Right lobe of liver (tissue), 6 donors: ENCODE results near the gene PTBP3. TPM values are rescaled to one million over a fixed set of nuclear protein-coding genes. Genes with fewer than 3 reads are reported as not detected.

Experiments
- ATAC-seq, 4 donors: fragments of 200-7000 bp; cut with Tn5 transposase; one replicate each; pipeline ENCODE4 v1.9.1; 2020; ENCODE audit warnings: mild to moderate bottlenecking in 4 of 4, moderate library complexity in 4 of 4
- DNase-seq, 3 donors: peaks; one replicate each; pipeline ENCODE4 v3.0.0-alpha.2; 2020
- H3K27ac ChIP-seq, 3 donors: fragments of 200-600 bp; one replicate each; pipeline ENCODE4 v1.8.0; 2022
- H3K27me3 ChIP-seq, 2 donors: fragments of 200-600 bp; one replicate each; pipeline ENCODE4 v1.8.0; 2022
- H3K36me3 ChIP-seq, 4 donors: fragments of 200-600 bp; sonication (generic) in 1 of 4; one replicate each; pipeline versions ENCODE4 v1.5.1 to v1.8.0; 2017 to 2022; ENCODE audit warnings: control low read depth in 1 of 4
- H3K4me1 ChIP-seq, 4 donors: fragments of 200-600 bp; sonication (generic) in 1 of 4; one replicate each; pipeline versions ENCODE4 v1.5.1 to v1.8.0; 2017 to 2022; ENCODE audit warnings: control low read depth in 1 of 4
- H3K4me3 ChIP-seq, 3 donors: fragments of 200-600 bp; one replicate each; pipeline ENCODE4 v1.8.0; 2022
- H3K9me3 ChIP-seq, 4 donors: fragments of 200-600 bp; sonication (generic) in 1 of 4; one replicate each; pipeline versions ENCODE4 v1.5.1 to v1.8.0; 2017 to 2022; ENCODE audit warnings: control low read depth in 1 of 4
- CTCF ChIP-seq, 4 donors: fragments of 200-600 bp in 3 of 4; fragments of 450-650 bp in 1 of 4; IDR thresholded peaks; one replicate each; pipeline versions ENCODE4 v1.5.1 to v1.8.0; 2016 to 2022; ENCODE audit warnings: antibody characterized with exemption in 4 of 4, mild to moderate bottlenecking in 2 of 4
- POLR2A ChIP-seq: fragments of 450-650 bp; IDR thresholded peaks from one replicate; pipeline ENCODE4 v1.6.1; 2017; ENCODE audit warnings: antibody characterized with exemption, mild to moderate bottlenecking
- WGBS: methylation state at CpG from one replicate; pipeline ENCODE4 v1.1.6; 2018; ENCODE audit warnings: low coverage, low lambda C conversion rate; ENCODE audit not compliant: insufficient coverage; ENCODE audit errors: missing lambda C conversion rate; 5-methylcytosine and 5-hydroxymethylcytosine counted together
- intact Hi-C, 2 donors: fragments of 100-400 bp; cut with DNase I; formaldehyde crosslinking; loops; one replicate each; pipeline versions ENCODE4 v1.11.2 to v1.14.1; 2022
- small RNA-seq, 2 experiments: library from RNA; depleted of rRNA; stranded (forward); fragments of <200 nt; gene quantifications; one replicate each; pipeline ENCODE3, GENCODE V24; 2016
- total RNA-seq, 6 experiments: library from RNA; depleted of rRNA in 2 of 6; stranded (reverse); fragments of >200 nt in 2 of 6; fragmentation: NEBNext Ultra II Directional in 3 of 6; extraction: Animal tissue kit (Norgen Biotek cat#: 25700) in 3 of 6; gene quantifications; one replicate each; pipeline versions ENCODE4 v1.1.0 to v1.2.4, GENCODE V29; 2016 to 2023
- donor health status: DM: no; HTN: yes; CAD: no.
- donor health status: DM: no; HTN: no; CAD: no.
- donor health status: DM: no; HTN: no; CAD: no.
- donor health status: DM: no; HTN: yes; CAD: no.
- donor health status: DM: no; HTN: yes; CAD: no.

PTBP3 gene
- total RNA-seq, 6 experiments from 2014 or later = 16.3 to 29.9 (median 19.3) TPM

- WGBS = 85% methylated on average over 3 of the region's 5 CpGs
- no peaks in the 10 kb centered on the region for H3K9me3 ChIP-seq
- H3K36me3 ChIP-seq = no peaks in the 10 kb centered on the region
- no peak for ATAC-seq
- intact Hi-C loops = no loop called here
- no peak overlapping the region for H3K27ac ChIP-seq
- no peaks in the 10 kb centered on the region for H3K27me3 ChIP-seq
- no peak overlapping the region for H3K4me3 ChIP-seq
- no peak for DNase-seq
- peaks cover 0 to 7% (median 0%) of the 10 kb centered on the region in 4 donors for H3K4me1 ChIP-seq
- no peak for TF ChIP-seq CTCF (IDR thresholded peaks at IDR 0.05)
Observed at GRCh38 chr9:112170968-112171367, 162.5 kb downstream of the PTBP3 start.

GRCh38 chr9:112170235-112170634 is 163.2 kb downstream of the PTBP3 start:
- H3K4me3 ChIP-seq = no peak overlapping the region
- no peak for DNase-seq
- H3K27me3 ChIP-seq = no peaks in the 10 kb centered on the region
- ATAC-seq = no peak
- H3K4me1 ChIP-seq = peaks cover 0 to 7% (median 0%) of the 10 kb centered on the region in 4 donors
- intact Hi-C loops = no loop called here
- H3K36me3 ChIP-seq = no peaks in the 10 kb centered on the region
- H3K9me3 ChIP-seq = no peaks in the 10 kb centered on the region
- TF ChIP-seq POLR2A (no peak), CTCF (IDR thresholded peaks at IDR 0.05) (no peak)
- no peak overlapping the region for H3K27ac ChIP-seq
- WGBS = 80% methylated on average over 4 of the region's 4 CpGs

GRCh38 chr9:112169368-112169767 is 164.1 kb downstream of the PTBP3 start:
- H3K9me3 ChIP-seq = no peaks in the 10 kb centered on the region
- TF ChIP-seq CTCF (IDR thresholded peaks at IDR 0.05) = no peak
- TF ChIP-seq POLR2A = no peak
- ATAC-seq (no peak), DNase-seq (no peak)
- H3K36me3 ChIP-seq = no peaks in the 10 kb centered on the region
- WGBS = 79% methylated on average over 6 of the region's 6 CpGs
- no peaks in the 10 kb centered on the region for H3K27me3 ChIP-seq
- H3K27ac ChIP-seq = no peak overlapping the region
- intact Hi-C loops = no loop called here
- H3K4me3 ChIP-seq = no peak overlapping the region
- H3K4me1 ChIP-seq = peaks cover 0 to 5% (median 0%) of the 10 kb centered on the region in 4 donors

GRCh38 chr9:112168197-112168596 is 165.2 kb downstream of the PTBP3 start:
- DNase-seq = no peak
- intact Hi-C loops = no loop called here
- no peak overlapping the region for H3K4me3 ChIP-seq
- no peaks in the 10 kb centered on the region for H3K4me1 ChIP-seq
- no peaks in the 10 kb centered on the region for H3K9me3 ChIP-seq
- no peak overlapping the region for H3K27ac ChIP-seq
- no peak for TF ChIP-seq CTCF (IDR thresholded peaks at IDR 0.05)
- no peak for TF ChIP-seq POLR2A
- H3K27me3 ChIP-seq = no peaks in the 10 kb centered on the region
- H3K36me3 ChIP-seq = no peaks in the 10 kb centered on the region
- WGBS = 66% methylated on average over 3 of the region's 3 CpGs
- ATAC-seq = no peak

Small RNA genes within 50 kb of the gene (small RNA-seq; reads per million reads assigned to genes)
- 0 reads per million in 2 experiments for gene RF00019
- gene RN7SL430P = 0 reads per million in 2 experiments
- 0 reads per million in 2 experiments for gene RN7SL57P
- 0 to 0.13 reads per million in 2 experiments for gene RNA5SP295

Other genes with a start within 250 kb of the PTBP3 start
- 1 to 10 TPM; 2.7 to 7.2 (median 3.9) TPM for gene SUSD1, start 158.3 kb downstream of the PTBP3 start, total RNA-seq
- gene HSDL2, start 46.5 kb upstream of the PTBP3 start, total RNA-seq = 10 to 100 TPM; 65.8 to 96.8 (median 79.8) TPM
- gene KIAA1958, start 153.2 kb upstream of the PTBP3 start, total RNA-seq = 1 to 10 TPM; 5.7 to 8.1 (median 7.0) TPM